Ascending aorta (tissue), 2 donors: ENCODE measurements around the gene EGFLAM. TPM values are rescaled to one million over a fixed set of nuclear protein-coding genes. Genes with fewer than 3 reads are reported as not detected.

Experiments
- DNase-seq, 2 donors: peaks; one replicate each; pipeline ENCODE4 v3.0.0-alpha.2; 2019; ENCODE audit warnings: low spot score in 2 of 2
- H3K27ac ChIP-seq, 2 donors: fragments of 200-600 bp; sonication (generic); one replicate each; pipeline ENCODE4 v1.5.1; 2016 to 2017; ENCODE audit warnings: mild to moderate bottlenecking in 1 of 2
- H3K27me3 ChIP-seq: fragments of 200-600 bp; sonication (generic); one replicate; pipeline ENCODE4 v1.5.1; 2017
- H3K36me3 ChIP-seq, 2 donors: fragments of 200-600 bp; sonication (generic); one replicate each; pipeline ENCODE4 v1.5.1; 2016
- H3K4me1 ChIP-seq, 2 donors: fragments of 200-600 bp; sonication (generic); one replicate each; pipeline ENCODE4 v1.5.1; 2016 to 2017; ENCODE audit warnings: mild to moderate bottlenecking in 1 of 2
- H3K4me3 ChIP-seq, 2 donors: fragments of 200-600 bp; sonication (generic); one replicate each; pipeline ENCODE4 v1.5.1; 2016 to 2017; ENCODE audit warnings: mild to moderate bottlenecking in 1 of 2
- H3K9me3 ChIP-seq, 2 donors: fragments of 200-600 bp; sonication (generic); one replicate each; pipeline ENCODE4 v1.5.1; 2016
- intact Hi-C: fragments of 100-400 bp; cut with DNase I; formaldehyde crosslinking; loops from one replicate; pipeline ENCODE4 v1.15.1; 2023
- total RNA-seq: library from RNA; depleted of rRNA; stranded (reverse); fragments of >200 nt; gene quantifications from one replicate; pipeline ENCODE4 v1.1.0, GENCODE V29; 2016
- TF ChIP-seq, protein P1 (sequence below), 3 experiments: fragments of 200-600 bp in 2 of 3; fragments of 450-650 bp in 1 of 3; sonication (generic) in 2 of 3; IDR thresholded peaks; one replicate each; pipeline ENCODE4 v1.5.1; 2016 to 2019; ENCODE audit warnings: antibody characterized with exemption in 3 of 3, mild to moderate bottlenecking in 1 of 3, moderate library complexity in 1 of 3

EGFLAM gene
- total RNA-seq, 1 donor from 2014 or later, result 4.2 TPM

DNA sequence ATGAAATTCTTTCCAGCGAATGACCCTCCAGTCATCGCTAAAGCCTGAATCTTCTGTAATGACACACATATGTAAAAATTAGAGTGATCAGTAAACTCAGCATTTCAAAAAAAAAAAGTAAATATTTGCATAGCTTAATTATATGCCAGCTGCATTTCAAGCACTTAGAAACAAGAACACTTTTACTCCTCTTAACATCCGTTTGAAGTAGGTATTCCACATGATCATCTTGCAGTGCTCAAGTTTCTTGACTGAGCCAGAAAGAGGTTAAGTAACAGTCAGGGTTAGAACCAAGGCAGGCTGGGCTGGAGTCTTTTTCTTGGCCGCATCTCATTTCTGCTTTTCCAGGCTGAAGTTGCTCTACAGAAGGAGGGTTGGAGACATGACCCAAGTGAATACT lies 27.6 kb downstream of the EGFLAM start:
- Histone ChIP-seq H3K27me3 (no peaks in the 10 kb centered on the region), H3K4me3 (no peak overlapping the region), H3K9me3 (no peaks in the 10 kb centered on the region), H3K36me3 (no peaks in the 10 kb centered on the region), H3K27ac (no peak overlapping the region), H3K4me1 (no peaks in the 10 kb centered on the region)
- DNase-seq, result no peak
- TF ChIP-seq, protein P1, sequence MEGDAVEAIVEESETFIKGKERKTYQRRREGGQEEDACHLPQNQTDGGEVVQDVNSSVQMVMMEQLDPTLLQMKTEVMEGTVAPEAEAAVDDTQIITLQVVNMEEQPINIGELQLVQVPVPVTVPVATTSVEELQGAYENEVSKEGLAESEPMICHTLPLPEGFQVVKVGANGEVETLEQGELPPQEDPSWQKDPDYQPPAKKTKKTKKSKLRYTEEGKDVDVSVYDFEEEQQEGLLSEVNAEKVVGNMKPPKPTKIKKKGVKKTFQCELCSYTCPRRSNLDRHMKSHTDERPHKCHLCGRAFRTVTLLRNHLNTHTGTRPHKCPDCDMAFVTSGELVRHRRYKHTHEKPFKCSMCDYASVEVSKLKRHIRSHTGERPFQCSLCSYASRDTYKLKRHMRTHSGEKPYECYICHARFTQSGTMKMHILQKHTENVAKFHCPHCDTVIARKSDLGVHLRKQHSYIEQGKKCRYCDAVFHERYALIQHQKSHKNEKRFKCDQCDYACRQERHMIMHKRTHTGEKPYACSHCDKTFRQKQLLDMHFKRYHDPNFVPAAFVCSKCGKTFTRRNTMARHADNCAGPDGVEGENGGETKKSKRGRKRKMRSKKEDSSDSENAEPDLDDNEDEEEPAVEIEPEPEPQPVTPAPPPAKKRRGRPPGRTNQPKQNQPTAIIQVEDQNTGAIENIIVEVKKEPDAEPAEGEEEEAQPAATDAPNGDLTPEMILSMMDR (IDR thresholded peaks at IDR 0.05), result no peak
- intact Hi-C loops, result no loop called here

DNA sequence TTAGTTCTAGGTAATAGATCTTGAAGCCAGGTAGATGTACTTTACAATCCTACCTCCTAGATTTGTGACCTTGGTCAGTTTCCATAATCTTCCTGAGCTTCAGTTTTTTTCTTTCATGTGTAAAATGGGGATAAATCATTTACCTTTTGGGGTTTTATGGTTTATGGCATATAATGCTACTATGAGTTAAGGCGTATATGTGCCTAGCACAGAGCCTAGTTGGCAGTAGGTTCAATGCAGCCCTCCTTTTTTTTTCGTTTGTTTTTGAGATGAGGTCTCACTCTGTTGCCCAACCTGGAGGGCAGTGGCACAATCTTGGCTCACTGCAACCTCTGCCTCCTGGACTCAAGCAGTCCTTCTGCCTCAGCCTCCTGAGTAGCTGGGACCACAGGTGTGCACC lies 28.8 kb downstream of the EGFLAM start:
- no peaks in the 10 kb centered on the region for H3K9me3 ChIP-seq
- no peak overlapping the region for H3K27ac ChIP-seq
- no peaks in the 10 kb centered on the region for H3K4me1 ChIP-seq
- no peak for DNase-seq
- no peaks in the 10 kb centered on the region for H3K27me3 ChIP-seq
- intact Hi-C loops, result no loop called here
- no peaks in the 10 kb centered on the region for H3K36me3 ChIP-seq
- no peak overlapping the region for H3K4me3 ChIP-seq
- TF ChIP-seq, protein P1 (IDR thresholded peaks at IDR 0.05), result no peak

DNA sequence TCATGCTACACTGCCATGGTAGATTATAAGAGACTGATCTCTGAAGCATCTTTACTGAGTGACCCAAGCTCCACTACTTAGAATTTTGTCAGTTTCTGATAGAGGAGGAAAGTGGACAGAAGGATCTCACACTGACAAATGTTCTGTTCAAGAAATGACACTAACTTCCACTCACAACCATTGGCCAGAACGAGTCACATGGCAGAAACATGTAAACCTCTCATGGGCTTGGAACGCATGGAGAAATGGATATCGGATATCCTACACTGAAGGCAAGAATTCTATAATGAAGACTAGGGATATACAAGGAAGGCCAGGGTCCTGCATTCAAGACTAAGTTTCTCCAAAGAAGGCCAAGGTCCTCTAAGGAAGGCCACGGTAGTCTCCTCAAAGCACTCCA lies 31.1 kb downstream of the EGFLAM start:
- no peak for DNase-seq
- TF ChIP-seq, protein P1 (IDR thresholded peaks at IDR 0.05), result no peak
- intact Hi-C loops, result no loop called here
- Histone ChIP-seq H3K4me1 (no peaks in the 10 kb centered on the region), H3K36me3 (no peaks in the 10 kb centered on the region), H3K27ac (no peak overlapping the region), H3K4me3 (no peak overlapping the region), H3K27me3 (no peaks in the 10 kb centered on the region), H3K9me3 (no peaks in the 10 kb centered on the region)

DNA sequence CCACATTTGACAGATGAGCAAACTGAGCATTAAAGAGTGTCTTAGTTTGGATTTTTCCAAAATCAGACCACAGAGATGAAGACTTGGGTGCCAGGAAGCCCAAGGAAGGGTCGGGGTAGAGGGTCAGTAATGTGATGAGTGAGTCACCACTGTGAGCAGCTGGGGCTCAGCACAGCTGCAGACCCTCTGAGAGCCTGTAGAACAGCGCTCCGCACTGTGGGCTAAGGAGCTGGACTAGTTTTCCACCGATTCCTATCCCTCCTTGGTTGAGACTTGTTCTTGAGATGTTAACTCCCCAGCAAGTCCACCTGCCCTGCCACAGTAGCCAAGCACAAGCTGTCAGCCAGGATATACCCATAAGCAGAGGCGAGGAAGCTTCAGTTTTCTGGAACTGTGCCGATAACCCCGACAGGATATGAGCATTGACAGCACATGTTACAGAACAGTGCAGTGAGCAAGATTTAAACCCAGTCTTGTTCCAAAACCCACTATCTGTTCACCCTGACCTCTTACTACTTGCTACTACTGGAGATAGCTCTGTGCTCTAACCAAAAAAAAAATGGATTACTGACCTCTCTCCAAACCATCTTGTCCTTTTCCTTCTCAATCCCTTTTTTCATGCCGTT lies 31.8 kb downstream of the EGFLAM start:
- Histone ChIP-seq H3K36me3 (no peaks in the 10 kb centered on the region), H3K9me3 (no peaks in the 10 kb centered on the region), H3K27ac (no peak overlapping the region), H3K4me3 (no peak overlapping the region), H3K27me3 (no peaks in the 10 kb centered on the region), H3K4me1 (no peaks in the 10 kb centered on the region)
- DNase-seq, result no peak
- intact Hi-C loops, result no loop called here
- TF ChIP-seq, protein P1 (IDR thresholded peaks at IDR 0.05), result no peak

DNA sequence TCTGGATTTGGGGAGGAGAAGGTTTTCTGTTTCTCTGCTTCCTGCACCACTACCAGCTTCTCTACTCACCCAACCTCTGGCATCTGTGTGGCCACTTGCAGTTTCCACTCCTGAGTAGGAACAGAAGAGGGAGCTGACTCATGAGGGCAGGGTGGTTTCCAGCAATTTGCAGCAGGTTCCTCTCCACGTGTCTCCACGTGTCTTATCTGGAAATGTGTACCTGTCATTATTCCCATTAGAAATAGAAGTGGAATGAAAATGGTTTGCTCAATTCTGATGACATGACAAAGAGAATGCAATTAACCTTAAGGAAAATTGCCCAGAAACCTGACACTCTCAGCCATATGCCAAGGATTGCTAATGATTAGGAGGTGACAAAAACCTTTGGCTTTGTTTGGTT lies 33.0 kb downstream of the EGFLAM start:
- Histone ChIP-seq H3K36me3 (no peaks in the 10 kb centered on the region), H3K4me1 (no peaks in the 10 kb centered on the region), H3K27me3 (no peaks in the 10 kb centered on the region), H3K27ac (no peak overlapping the region), H3K9me3 (no peaks in the 10 kb centered on the region), H3K4me3 (no peak overlapping the region)
- TF ChIP-seq, protein P1 (IDR thresholded peaks at IDR 0.05), result no peak
- intact Hi-C loops, result no loop called here
- DNase-seq, result no peak

DNA sequence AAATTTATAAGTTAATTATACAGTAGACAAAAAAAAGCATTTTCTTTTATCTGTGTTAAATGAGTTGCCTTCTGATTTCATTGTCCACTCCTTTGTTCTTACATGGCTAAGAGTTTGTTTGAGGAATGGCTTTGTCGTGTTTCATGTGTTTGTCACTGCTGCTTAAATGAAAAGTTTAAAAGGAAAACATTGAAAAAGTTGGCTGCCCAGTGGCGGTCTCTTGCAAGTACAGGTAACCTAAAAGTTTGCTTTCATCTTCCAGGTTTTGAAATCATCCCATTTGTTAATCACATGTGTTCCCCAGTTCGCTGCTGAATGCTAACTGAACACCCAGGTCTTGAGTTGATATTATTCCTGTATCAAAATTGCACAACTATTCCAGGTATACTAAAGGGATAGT lies 33.9 kb downstream of the EGFLAM start:
- Histone ChIP-seq H3K36me3 (no peaks in the 10 kb centered on the region), H3K27me3 (no peaks in the 10 kb centered on the region), H3K9me3 (no peaks in the 10 kb centered on the region), H3K4me1 (no peaks in the 10 kb centered on the region), H3K27ac (no peak overlapping the region), H3K4me3 (no peak overlapping the region)
- no peak for DNase-seq
- TF ChIP-seq, protein P1 (IDR thresholded peaks at IDR 0.05), result no peak
- intact Hi-C loops, result no loop called here
